NCI-H774 (cell line): Measurements from ENCODE around the gene VWA3A.
A peak's percentile ranks its signal among the peaks of the same experiment; 100 is the strongest.

Experiments
- DNase-seq: peaks from one replicate; lab custom pipeline; 2025; lab: John Stamatoyannopoulos, UW

Gene VWA3A

DNA sequence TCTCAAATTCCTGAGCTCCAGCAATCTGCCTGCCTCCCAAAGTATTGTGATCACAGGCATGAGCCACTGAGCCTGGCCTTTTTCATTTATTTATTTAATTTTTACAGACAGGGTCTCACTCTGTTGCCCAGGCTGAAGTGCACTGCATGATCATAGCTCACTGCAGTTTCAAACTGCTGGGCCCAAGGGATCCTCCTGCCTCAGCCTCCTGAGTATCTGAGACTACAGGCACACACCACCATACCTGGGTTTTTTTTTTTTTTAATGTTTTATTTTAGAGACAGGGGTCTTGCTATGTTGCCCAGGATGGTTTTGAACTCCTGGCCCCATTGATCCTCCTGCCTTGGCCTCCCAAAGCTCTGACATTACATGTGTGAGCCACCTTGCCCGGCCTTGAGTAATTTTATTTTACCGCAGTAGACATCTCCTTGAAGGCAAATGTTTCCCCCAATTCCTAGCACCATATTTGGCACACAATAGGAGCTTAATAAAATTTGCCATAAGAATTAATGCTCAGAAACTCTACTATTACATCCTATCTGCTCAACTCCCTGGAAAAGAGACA lies 111.8 kb downstream of the VWA3A start:
- no peak for DNase-seq

DNA sequence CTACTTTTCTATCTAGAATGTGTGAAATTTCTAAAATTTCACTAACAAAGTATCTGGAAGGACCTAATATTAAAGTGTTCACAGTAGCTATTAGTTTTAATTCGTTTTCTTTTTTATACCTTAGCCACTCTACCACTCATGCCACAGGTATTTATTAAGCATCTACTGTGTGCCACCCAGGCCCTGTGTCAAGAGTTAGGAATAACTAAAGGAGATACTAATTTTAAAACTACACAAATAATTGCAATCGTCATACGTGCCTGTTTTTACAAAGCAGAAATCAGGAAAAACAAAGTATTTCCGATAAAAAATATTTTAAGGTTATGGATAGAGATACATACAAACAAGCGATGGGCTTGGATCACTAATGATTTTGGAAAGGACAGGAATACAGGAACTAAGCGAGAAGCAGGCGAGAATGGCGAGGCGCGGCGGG lies 113.3 kb downstream of the VWA3A start:
- DNase-seq: no peak

- DNase-seq: peak; percentile 90
These were observed 113.9 kb downstream of the VWA3A start, which contains the start of gene EEF2K for GRCh38 chr16:22206013-22206841. Gene EEF2K (plus strand): TSS chr16:22206278. CDS start chr16:22225730, 19,452 bp downstream.
